GM12873 (cell line): ENCODE data around the gene IQCH.

ENCODE experiments used
- CTCF ChIP-seq: IDR thresholded peaks from 2 replicates; pipeline ENCODE4 v1.5.1; 2012; ENCODE audit warnings: low read depth, mild to moderate bottlenecking, moderate library complexity, low read length, control low read depth; ENCODE audit not compliant: insufficient read depth; ENCODE audit errors: missing control alignments

IQCH gene

GRCh38 chr15:67369359-67369998 is 114.9 kb downstream of the IQCH start:
- TF ChIP-seq CTCF, result no peak

- TF ChIP-seq CTCF, result no peak
Observed at GRCh38 chr15:67370206-67370954, 115.8 kb downstream of the IQCH start.

GRCh38 chr15:67372543-67372942 is 118.0 kb downstream of the IQCH start:
- no peak for TF ChIP-seq CTCF

- TF ChIP-seq CTCF, result no peak
Observed at GRCh38 chr15:67372986-67373675, 118.5 kb downstream of the IQCH start.

- TF ChIP-seq CTCF, result no peak
Observed at GRCh38 chr15:67373971-67374370, 119.4 kb downstream of the IQCH start.

- no peak for TF ChIP-seq CTCF
Observed at GRCh38 chr15:67379530-67379929, 124.9 kb downstream of the IQCH start.

GRCh38 chr15:67380921-67381320 is 126.3 kb downstream of the IQCH start:
- no peak for TF ChIP-seq CTCF
